ENCODE data around the gene TMEM236.

The TMEM236 gene

DNA sequence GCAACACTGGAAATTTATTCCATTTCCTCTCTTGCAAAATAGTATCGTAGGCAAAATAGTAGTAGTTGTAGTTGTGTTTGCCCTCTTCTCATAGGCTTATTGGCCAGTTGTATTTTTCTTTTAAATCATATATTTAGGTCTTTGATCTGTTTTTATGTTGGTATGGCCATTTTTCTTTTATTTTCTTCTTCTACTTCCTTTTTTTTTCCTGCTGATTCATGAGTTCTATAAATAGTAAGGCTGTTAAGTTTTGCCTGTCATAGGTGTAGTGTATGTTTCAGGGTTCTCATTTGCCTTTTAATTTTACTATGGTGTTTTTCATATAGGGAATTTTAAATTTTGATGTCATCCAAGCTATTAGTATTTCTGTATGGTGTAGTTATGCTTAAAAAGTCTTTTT is 31.8 kb downstream of the TMEM236 start:
- TF ChIP-seq CTCF (IDR thresholded peaks at IDR 0.05; ENCODE audit: insufficient read depth, low read depth, low read length, missing control alignments): no peak
- H3K4me3 ChIP-seq (ENCODE audit: low read depth, low read length): no peak overlapping the region
- DNase-seq (ENCODE audit: low read depth): no peak

GRCh38 chr10:17784688-17785087 is 32.7 kb downstream of the TMEM236 start:
- no peak for DNase-seq (ENCODE audit: low read depth)
- no peak for TF ChIP-seq CTCF (IDR thresholded peaks at IDR 0.05; ENCODE audit: insufficient read depth, low read depth, low read length, missing control alignments)
- H3K4me3 ChIP-seq (ENCODE audit: low read depth, low read length): no peak overlapping the region

- DNase-seq (ENCODE audit: low read depth): no peak
- no peak overlapping the region for H3K4me3 ChIP-seq (ENCODE audit: low read depth, low read length)
- TF ChIP-seq CTCF (IDR thresholded peaks at IDR 0.05; ENCODE audit: insufficient read depth, low read depth, low read length, missing control alignments): no peak
Measured at GRCh38 chr10:17785276-17785930, 33.4 kb downstream of the TMEM236 start.

DNA sequence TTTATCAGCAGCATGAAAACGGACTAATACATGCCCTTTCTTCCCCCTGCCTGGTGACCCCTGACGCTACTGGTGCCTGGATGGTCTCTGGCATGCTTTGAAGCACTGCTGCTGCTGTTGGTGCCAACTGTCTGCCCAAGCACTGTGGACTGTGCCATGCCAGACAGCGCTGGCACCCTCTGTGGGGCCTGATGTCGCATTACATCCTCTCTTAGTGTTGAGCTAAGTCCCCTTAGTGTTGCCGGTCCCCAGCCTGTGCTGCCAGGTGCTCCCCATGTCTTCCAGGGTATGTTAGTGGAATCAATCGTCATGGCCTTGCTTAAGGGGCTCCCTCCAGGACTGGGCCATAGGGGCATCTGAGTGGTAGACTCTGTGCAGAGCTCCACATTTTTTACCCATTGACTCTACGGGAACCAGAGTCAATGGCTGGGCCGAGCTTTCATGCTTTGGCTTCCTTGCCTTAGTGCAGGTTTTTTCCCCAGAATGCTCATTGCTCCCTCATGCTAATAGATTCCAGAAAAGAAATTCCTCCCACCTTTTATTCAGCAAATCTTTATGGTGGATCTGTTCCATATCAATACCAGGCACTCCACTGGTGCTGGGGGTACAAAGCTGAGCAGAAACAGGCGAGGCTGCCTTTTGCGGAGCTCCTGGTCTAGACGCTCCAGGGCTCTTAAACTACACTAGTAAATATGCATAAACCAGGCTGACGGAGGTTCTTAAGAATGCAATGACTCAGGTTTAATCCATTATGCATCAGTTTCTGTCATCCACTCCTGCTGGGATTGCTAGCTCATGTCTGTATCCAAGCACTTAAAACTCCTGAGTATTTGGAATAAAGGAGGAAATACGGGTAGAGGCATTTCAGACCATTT is 35.3 kb downstream of the TMEM236 start:
- DNase-seq (ENCODE audit: low read depth): no peak
- no peak for TF ChIP-seq CTCF (IDR thresholded peaks at IDR 0.05; ENCODE audit: insufficient read depth, low read depth, low read length, missing control alignments)
- H3K4me3 ChIP-seq (ENCODE audit: low read depth, low read length): no peak overlapping the region

- no peak overlapping the region for H3K4me3 ChIP-seq (ENCODE audit: low read depth, low read length)
- no peak for DNase-seq (ENCODE audit: low read depth)
- no peak for TF ChIP-seq CTCF (IDR thresholded peaks at IDR 0.05; ENCODE audit: insufficient read depth, low read depth, low read length, missing control alignments)
Measured at GRCh38 chr10:17788646-17789045, 36.6 kb downstream of the TMEM236 start.

- no peak for TF ChIP-seq CTCF (IDR thresholded peaks at IDR 0.05; ENCODE audit: insufficient read depth, low read depth, low read length, missing control alignments)
- no peak overlapping the region for H3K4me3 ChIP-seq (ENCODE audit: low read depth, low read length)
- DNase-seq (ENCODE audit: low read depth): no peak
Measured at GRCh38 chr10:17789396-17789795, 37.4 kb downstream of the TMEM236 start.

Data from GM12865 (cell line).